Measurements from ENCODE around the gene IDI1. TPM values are rescaled to one million over a fixed set of nuclear protein-coding genes. Genes with fewer than 3 reads are reported as not detected.

Gene IDI1
- 50.8 and 109 TPM in 2 replicates for total RNA-seq

DNA sequence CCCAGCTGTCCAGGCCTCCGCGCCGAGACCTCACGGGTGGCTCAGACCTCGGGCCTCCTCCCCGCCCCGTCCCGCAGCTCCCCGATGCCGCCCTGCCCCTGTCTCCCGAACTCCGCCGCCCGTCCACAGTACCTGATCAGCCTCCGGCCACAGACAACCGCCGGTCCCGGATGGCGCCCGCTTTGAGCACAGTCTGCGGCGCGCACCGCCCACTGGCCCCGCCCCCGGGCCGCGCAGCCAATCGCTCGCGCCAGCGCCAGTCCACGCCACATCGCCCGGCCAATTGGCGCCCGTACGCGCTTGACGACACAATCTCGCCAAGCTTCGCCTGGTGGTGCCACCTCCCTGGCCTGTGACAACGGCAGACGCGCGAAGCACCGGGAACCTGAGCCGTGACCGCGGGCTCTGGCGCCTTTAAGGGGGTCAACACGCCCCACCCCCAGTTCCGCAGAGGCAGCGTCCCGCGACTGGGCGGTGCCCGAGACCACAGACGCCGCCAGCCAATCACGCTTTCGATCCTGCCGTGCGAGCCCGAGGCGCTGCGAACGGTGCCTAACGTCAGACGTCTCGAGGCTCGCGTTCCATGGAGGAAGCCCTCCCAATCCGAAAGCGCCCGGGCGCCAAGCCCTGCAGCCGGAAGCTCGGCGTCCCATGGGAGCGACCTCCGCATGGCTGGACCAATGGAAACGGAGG is at the start of gene IDI1:
TSS of gene IDI1 (minus strand) at position 388 of the 693 bp plus-strand sequence. CDS start at position 272, 116 bp downstream.

GRCh38 chr10:1056326-1057105 is 7.6 kb upstream of the IDI1 start, which contains the start of gene WDR37:
WDR37 (plus strand) TSS chr10:1056385; CDS start chr10:1072156, 15,771 bp downstream.

DNA sequence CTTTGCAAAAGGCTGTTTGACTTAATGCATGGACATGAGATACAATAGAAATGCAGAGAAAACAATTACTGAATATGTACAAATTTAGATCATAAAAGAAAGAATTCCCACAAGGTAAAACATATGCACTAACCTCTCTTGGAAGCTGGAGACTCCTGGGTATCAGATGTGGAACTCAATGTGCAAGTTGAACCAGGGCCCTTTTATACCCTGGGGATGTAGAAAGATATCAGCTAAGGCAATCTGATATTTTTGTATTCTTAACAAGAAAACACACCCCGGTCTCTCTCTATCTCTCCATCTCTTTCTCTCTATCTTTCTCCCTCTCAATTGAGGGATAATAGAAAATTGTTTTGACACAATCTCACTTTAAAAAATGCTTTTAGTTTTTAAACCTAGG is 23.2 kb downstream of the IDI1 start, which contains the start of gene IDI2:
TSS of gene IDI2 (minus strand) at position 177 of the 400 bp plus-strand sequence. CDS start 1,136 bp downstream, outside the sequence.

Other genes with a start within 250 kb of the IDI1 start
- 27.5 and 28.5 TPM in 2 replicates for gene LARP4B, start 117.4 kb downstream of the IDI1 start, total RNA-seq
- gene GTPBP4, start 60.7 kb downstream of the IDI1 start, total RNA-seq = 22.5 and 27.0 TPM in 2 replicates
- not detected in 2 replicates for gene IDI2, start 23.3 kb downstream of the IDI1 start, total RNA-seq
- 14.6 and 16.6 TPM in 2 replicates for gene WDR37, start 7.3 kb upstream of the IDI1 start, total RNA-seq